A172 (cell line): ENCODE measurements around the gene PLXNB2. TPM values are rescaled to one million over a fixed set of nuclear protein-coding genes. Genes with fewer than 3 reads are reported as not detected.

ENCODE experiments used
- DNase-seq: peaks from one replicate; pipeline ENCODE4 v3.0.0-alpha.2; 2015; ENCODE audit warnings: low spot score
- total RNA-seq: library from RNA; depleted of rRNA; stranded (reverse); fragments of >200 nt; shearing (Covaris generic); gene quantifications from 2 replicates; pipeline ENCODE4 v1.2.3, GENCODE V29; 2014; rRNA removed

Gene PLXNB2
- total RNA-seq, 1 experiment from 2014 or later, result 64.9 TPM

DNA sequence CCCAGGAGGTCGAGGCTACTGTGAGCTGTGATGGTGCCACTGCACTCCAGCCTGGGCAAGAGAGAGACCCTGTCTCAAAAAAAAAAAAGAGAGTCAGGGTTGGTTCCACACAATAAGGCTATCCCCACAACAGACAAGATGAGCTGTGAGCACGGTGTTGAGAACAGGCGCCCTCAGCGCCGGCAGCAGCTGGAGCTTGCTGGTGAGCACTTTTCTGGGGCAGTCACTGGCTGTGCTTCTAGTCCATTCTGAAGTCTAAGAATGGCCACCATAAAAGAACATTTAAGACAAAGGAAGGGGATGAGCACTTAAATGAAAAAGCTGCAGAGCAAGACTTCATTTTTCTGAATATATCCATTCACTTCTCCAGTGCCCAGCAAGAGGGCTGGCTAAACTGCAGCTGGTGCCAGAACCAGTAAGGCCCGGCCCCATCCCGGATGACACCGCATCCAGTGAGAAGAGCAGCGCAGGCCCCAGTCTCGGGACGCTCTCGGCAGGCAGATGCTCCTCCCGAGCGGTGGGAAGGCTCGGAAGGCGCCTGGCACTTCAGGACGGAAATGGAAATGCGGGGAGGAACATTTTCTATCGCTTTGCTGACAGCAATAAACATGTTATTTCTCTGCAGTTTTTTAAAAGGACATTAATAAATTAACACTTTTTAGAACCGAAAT lies 74.8 kb downstream of the PLXNB2 start:
- DNase-seq, result no peak

DNA sequence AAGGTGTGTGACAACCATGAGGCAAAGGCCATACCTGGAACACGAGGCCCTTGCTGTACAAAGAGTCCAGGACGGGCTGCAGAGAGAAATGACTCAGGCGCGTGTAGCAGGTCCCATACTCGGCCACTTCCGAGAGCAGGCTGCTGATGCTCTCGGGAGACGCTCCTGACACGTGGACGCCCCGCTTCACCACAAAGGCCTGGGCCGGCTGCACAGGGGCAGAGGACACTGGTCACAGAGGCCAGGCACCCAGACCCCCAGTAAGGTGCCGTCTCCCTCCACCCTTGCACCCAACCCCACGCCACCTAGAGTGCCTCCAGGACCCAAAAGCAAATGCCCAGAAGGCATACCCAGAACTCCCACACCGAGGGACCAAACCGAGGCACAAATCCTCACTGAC lies 78.1 kb downstream of the PLXNB2 start:
- DNase-seq, result no peak

DNA sequence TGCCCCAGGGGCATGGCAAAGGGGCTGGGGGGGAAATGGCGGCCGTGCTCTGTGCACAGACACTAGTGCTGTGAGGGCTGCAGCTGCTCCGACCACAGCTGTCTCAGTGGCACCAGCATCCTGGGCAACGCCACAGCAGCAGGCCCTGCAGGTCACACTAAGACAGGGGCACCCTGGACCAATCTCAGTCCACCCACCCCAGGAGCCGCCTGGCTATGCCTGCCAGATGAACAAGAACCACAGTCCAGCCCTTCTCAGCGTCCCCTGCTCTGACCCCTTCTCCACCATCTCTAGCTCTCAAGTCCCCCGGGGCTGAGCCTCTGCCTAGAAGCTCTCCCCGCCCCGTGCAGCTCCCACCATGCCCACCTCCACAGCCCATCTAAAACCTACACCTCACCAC lies 79.1 kb downstream of the PLXNB2 start:
- no peak for DNase-seq

- no peak for DNase-seq
Observed at GRCh38 chr22:50227579-50228215, 79.7 kb downstream of the PLXNB2 start.

GRCh38 chr22:50226875-50227165 lies 80.6 kb downstream of the PLXNB2 start:
- DNase-seq, result no peak

- no peak for DNase-seq
Observed at GRCh38 chr22:50226063-50226874, 81.2 kb downstream of the PLXNB2 start.

DNA sequence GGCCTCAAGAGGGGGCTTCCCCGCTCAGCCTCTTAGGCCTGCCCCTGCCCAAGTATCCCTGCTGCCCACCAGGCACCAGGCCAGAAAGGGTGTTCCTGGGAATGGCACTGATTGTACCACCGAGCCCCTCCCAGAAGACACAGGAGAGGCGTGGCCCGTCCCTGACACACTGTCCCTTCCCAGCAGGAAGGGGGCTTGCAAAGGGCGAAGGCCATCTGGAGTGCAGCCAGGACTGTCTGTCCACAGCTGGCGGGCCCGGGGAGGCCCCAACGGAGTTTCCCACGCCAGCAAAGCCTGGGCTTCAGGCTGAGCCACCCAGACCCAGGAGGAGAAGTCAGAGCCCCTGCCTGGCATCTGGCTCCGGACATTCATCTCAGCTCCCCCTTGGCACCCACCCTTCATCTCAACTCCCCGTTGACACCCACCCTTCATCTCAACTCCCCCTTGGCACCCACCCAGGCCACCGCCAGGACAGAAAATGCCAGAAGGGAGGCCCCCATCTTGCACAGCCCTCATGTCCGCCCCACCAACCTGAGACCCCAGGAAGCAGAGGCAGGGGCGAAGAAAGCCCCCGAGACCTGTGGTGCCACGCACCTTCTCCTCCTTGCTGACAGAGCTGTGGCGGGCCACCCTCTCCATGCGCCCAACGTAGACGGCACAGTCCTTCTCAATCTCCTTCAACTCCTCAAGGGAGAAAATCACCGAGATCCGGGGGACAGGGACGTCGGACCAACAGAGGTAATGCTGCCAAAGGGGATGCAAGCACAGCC lies 82.1 kb downstream of the PLXNB2 start:
- no peak for DNase-seq

Other genes starting within 250 kb of the PLXNB2 start
- gene TTLL8, start 249.3 kb downstream of the PLXNB2 start, total RNA-seq, result not detected in 2 replicates
- gene MLC1, start 222.2 kb downstream of the PLXNB2 start, total RNA-seq, result 0.02 and 0.10 TPM in 2 replicates
- gene MOV10L1, start 217.6 kb downstream of the PLXNB2 start, total RNA-seq, result 2.0 and 3.0 TPM in 2 replicates
- gene PANX2, start 136.9 kb downstream of the PLXNB2 start, total RNA-seq, result 1.4 and 1.5 TPM in 2 replicates
- gene TRABD, start 121.7 kb downstream of the PLXNB2 start, total RNA-seq, result 18.9 and 19.2 TPM in 2 replicates
- 8.0 and 9.5 TPM in 2 replicates for gene SELENOO, start 106.6 kb downstream of the PLXNB2 start, total RNA-seq
- gene TUBGCP6, start 62.6 kb downstream of the PLXNB2 start, total RNA-seq, result 8.9 and 10.6 TPM in 2 replicates
- gene HDAC10, start 56.4 kb downstream of the PLXNB2 start, total RNA-seq, result 11.4 and 12.6 TPM in 2 replicates
- gene MAPK12, start 46.0 kb downstream of the PLXNB2 start, total RNA-seq, result 31.4 and 32.2 TPM in 2 replicates
- 13.4 and 15.4 TPM in 2 replicates for gene MAPK11, start 37.3 kb downstream of the PLXNB2 start, total RNA-seq
- 1.2 and 2.9 TPM in 2 replicates for gene DENND6B, start 19.4 kb upstream of the PLXNB2 start, total RNA-seq
- gene PPP6R2, start 35.7 kb upstream of the PLXNB2 start, total RNA-seq, result 28.0 and 36.6 TPM in 2 replicates
- 43.0 and 48.2 TPM in 2 replicates for gene SBF1, start 167.4 kb upstream of the PLXNB2 start, total RNA-seq
- gene ADM2, start 173.9 kb upstream of the PLXNB2 start, total RNA-seq, result not detected in 2 replicates
- not detected in 2 replicates for gene MIOX, start 179.2 kb upstream of the PLXNB2 start, total RNA-seq
- gene LMF2, start 200.1 kb upstream of the PLXNB2 start, total RNA-seq, result 21.3 and 28.7 TPM in 2 replicates
- gene NCAPH2, start 200.6 kb upstream of the PLXNB2 start, total RNA-seq, result 51.8 and 55.6 TPM in 2 replicates
- gene SCO2, start 218.0 kb upstream of the PLXNB2 start, total RNA-seq, result 8.0 and 9.5 TPM in 2 replicates
- 0.10 and 0.31 TPM in 2 replicates for gene TYMP, start 222.4 kb upstream of the PLXNB2 start, total RNA-seq
- gene KLHDC7B, start 238.3 kb upstream of the PLXNB2 start, total RNA-seq, result 0.17 TPM in 1 of 2 replicates, not detected in the other